PC-9 (cell line): Measurements from ENCODE around the gene RHO. TPM values are rescaled to one million over a fixed set of nuclear protein-coding genes. Genes with fewer than 3 reads are reported as not detected.

Source experiments
- BruUV-seq: library from RNA; stranded (reverse); fragments of 400-500 nt; replicated peaks from 2 replicates; lab custom pipeline; 2021; lab: Mats Ljungman, UMichigan
- CTCF ChIA-PET: fragments of 300-600 bp; sonication (Branson Sonifier 250); formaldehyde crosslinking; loops from one replicate; lab custom pipeline; 2022; ENCODE audit warnings: antibody characterized with exemption; lab: Charles Lee
- POLR2A ChIA-PET: fragments of 300-600 bp; sonication (Branson Sonifier 250); formaldehyde crosslinking; loops from one replicate; lab custom pipeline; 2022; ENCODE audit warnings: antibody characterized with exemption; ENCODE audit not compliant: unreplicated experiment; lab: Charles Lee
- DNase-seq, 2 experiments: peaks; one replicate each; pipeline versions ENCODE4 v3.0.0 to v3.0.0-alpha.2; 2015 to 2022; ENCODE audit warnings: mixed read lengths in 1 of 2
- H2AFZ ChIP-seq: fragments of 200-600 bp; sonication (generic); 2 replicates; pipeline ENCODE4 v1.8.1; 2017; ENCODE audit warnings: antibody characterized with exemption
- H3F3A ChIP-seq: fragments of 200-600 bp; sonication (generic); 2 replicates; pipeline ENCODE4 v1.8.1; 2017; ENCODE audit warnings: antibody characterized with exemption, mild to moderate bottlenecking, low read depth; ENCODE audit not compliant: insufficient read depth
- H3K27ac ChIP-seq: fragments of 200-600 bp; sonication (generic); 2 replicates; pipeline ENCODE4 v1.6.1; 2016; ENCODE audit warnings: mixed run types
- H3K27me3 ChIP-seq: fragments of 200-600 bp; sonication (generic); 2 replicates; pipeline ENCODE4 v1.6.1; 2016; ENCODE audit warnings: low read depth, mixed run types; ENCODE audit not compliant: insufficient read depth
- H3K36me3 ChIP-seq: fragments of 200-600 bp; sonication (generic); 2 replicates; pipeline ENCODE4 v1.6.1; 2016; ENCODE audit warnings: low read depth, mixed run types
- H3K4me1 ChIP-seq: fragments of 200-600 bp; sonication (generic); replicated peaks from 2 replicates; pipeline ENCODE4 v1.6.1; 2016; ENCODE audit warnings: mixed run types; ENCODE audit not compliant: insufficient read depth
- H3K4me2 ChIP-seq: fragments of 200-600 bp; sonication (generic); 2 replicates; pipeline ENCODE4 v1.6.1; 2017; ENCODE audit warnings: mixed run types
- H3K4me3 ChIP-seq: fragments of 200-600 bp; sonication (generic); 2 replicates; pipeline ENCODE4 v1.6.1; 2016; ENCODE audit warnings: mixed run types
- H3K79me2 ChIP-seq: fragments of 200-600 bp; sonication (generic); 2 replicates; pipeline ENCODE4 v1.6.1; 2017; ENCODE audit warnings: low read depth, mixed run types
- H3K9me2 ChIP-seq: fragments of 200-600 bp; sonication (generic); 2 replicates; pipeline ENCODE4 v1.8.1; 2017; ENCODE audit warnings: mild to moderate bottlenecking; ENCODE audit not compliant: insufficient read depth
- H3K9me3 ChIP-seq: fragments of 200-600 bp; sonication (generic); 2 replicates; pipeline ENCODE4 v1.8.1; 2016; ENCODE audit warnings: low read depth; ENCODE audit not compliant: insufficient read depth
- H4K20me1 ChIP-seq: fragments of 200-600 bp; sonication (generic); 2 replicates; pipeline ENCODE4 v1.8.1; 2017; ENCODE audit not compliant: insufficient read depth
- EZH2 ChIP-seq: fragments of 200-600 bp; sonication (generic); IDR thresholded peaks from 2 replicates; pipeline ENCODE4 v1.8.0; 2017; ENCODE audit warnings: antibody characterized with exemption, low read depth
- intact Hi-C: fragments of 100-400 bp; cut with micrococcal nuclease; formaldehyde crosslinking; loops from one replicate; pipeline ENCODE4 v1.10.0; 2022; ENCODE audit not compliant: unreplicated experiment
- total RNA-seq: library from RNA; stranded (reverse); gene quantifications from 2 replicates; pipeline ENCODE4 v1.2.3, GENCODE V29; 2021
- TF ChIP-seq, protein P1 (sequence below): fragments of 200-600 bp; sonication (generic); conservative IDR thresholded peaks from 2 replicates; pipeline ENCODE4 v1.6.1; 2017; ENCODE audit warnings: mixed run types, antibody characterized with exemption, mild to moderate bottlenecking, moderate library complexity

RHO gene
- total RNA-seq, 1 experiment from 2014 or later = not detected

DNA sequence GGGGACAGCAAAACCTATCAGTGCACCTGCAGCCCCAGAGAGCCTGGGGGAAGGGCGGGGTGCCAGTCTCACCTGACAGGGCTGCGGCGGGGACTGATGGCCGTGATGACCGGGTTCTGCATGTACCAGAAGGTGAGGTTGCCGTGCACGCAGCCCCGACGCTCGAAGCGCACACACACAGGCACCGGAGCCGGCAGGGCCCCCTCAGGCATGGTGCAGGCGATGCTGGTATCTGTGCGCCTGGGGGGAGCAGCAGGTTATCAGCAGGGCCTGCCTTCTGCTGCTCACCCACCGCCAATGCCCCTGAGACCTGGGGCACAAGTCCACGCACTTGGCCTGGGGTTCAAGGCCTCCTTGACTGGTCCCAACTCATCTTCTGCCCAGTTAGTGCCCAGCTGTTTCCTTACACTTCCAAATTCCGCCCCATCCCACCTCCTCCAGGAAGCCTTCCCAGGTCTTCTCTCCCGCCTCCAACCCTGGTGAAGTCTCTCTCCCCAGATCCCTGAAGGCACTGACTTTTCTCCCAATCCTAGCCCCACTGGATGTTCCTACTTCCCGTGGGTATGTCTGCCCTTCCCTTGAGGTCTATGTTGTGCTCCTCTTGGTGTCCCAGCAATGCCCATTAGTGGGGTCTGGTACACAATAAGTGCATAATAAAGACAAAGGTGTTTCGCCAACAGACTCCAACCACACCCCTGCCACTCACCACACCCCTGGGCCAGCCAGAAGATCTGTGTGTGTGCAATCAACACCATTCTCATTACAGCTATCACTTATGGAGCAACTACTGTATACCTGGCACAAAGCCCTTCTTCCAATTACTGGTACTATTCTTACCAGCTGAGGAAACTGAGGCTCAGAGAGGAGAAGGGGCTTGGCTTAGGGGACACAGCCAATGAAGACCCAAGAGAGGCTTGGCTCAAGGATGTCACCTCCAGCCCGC, 43.4 kb downstream of the RHO start:
- no peaks in the 10 kb centered on the region for H3K9me2 ChIP-seq
- H3K4me2 ChIP-seq = no peak overlapping the region
- no TSS peak for BruUV-seq
- peaks cover 10% of the 10 kb centered on the region; the same call in 1 of the 2 replicates for H3F3A ChIP-seq
- DNase-seq = no peak
- ChIA-PET POLR2A (no interaction called here), CTCF (no interaction called here)
- intact Hi-C loops = no loop called here
- no peak overlapping the region for H3K27ac ChIP-seq
- H3K27me3 ChIP-seq = no peaks in the 10 kb centered on the region
- no peaks in the 10 kb centered on the region for H3K79me2 ChIP-seq
- no peak overlapping the region for H2AFZ ChIP-seq
- no peaks in the 10 kb centered on the region for H3K4me1 ChIP-seq
- TF ChIP-seq, protein P1, sequence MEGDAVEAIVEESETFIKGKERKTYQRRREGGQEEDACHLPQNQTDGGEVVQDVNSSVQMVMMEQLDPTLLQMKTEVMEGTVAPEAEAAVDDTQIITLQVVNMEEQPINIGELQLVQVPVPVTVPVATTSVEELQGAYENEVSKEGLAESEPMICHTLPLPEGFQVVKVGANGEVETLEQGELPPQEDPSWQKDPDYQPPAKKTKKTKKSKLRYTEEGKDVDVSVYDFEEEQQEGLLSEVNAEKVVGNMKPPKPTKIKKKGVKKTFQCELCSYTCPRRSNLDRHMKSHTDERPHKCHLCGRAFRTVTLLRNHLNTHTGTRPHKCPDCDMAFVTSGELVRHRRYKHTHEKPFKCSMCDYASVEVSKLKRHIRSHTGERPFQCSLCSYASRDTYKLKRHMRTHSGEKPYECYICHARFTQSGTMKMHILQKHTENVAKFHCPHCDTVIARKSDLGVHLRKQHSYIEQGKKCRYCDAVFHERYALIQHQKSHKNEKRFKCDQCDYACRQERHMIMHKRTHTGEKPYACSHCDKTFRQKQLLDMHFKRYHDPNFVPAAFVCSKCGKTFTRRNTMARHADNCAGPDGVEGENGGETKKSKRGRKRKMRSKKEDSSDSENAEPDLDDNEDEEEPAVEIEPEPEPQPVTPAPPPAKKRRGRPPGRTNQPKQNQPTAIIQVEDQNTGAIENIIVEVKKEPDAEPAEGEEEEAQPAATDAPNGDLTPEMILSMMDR = no peak
- TF ChIP-seq EZH2 = no peak
- no peaks in the 10 kb centered on the region for H3K36me3 ChIP-seq
- no peak overlapping the region for H3K4me3 ChIP-seq
- H3K9me3 ChIP-seq = no peaks in the 10 kb centered on the region
- no peaks in the 10 kb centered on the region for H4K20me1 ChIP-seq

DNA sequence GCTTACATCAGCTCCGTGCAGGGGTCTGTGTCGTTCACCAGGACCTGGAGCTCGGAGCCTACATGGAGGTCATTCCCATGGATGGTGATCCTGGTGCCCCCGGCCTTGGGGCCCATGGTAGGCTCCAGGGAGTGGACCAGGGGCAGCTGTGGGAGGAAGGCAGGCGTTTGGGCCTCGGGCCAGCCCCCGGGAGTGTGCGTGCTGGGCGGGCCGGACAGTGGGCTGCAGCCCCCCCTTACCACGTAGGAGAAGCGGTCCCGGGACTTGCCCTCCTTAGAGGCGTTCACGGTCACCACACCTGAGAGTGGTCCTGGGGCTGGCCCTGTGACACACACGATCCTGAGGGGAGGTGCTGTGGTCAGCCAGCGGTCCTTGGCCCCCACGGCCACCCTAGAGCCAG, 44.2 kb downstream of the RHO start:
- Histone ChIP-seq H3K27ac (no peak overlapping the region), H3F3A (peaks cover 10% of the 10 kb centered on the region; the same call in 1 of the 2 replicates), H3K4me1 (no peaks in the 10 kb centered on the region), H4K20me1 (no peaks in the 10 kb centered on the region), H3K9me3 (no peaks in the 10 kb centered on the region), H2AFZ (no peak overlapping the region), H3K27me3 (no peaks in the 10 kb centered on the region), H3K36me3 (no peaks in the 10 kb centered on the region), H3K9me2 (no peaks in the 10 kb centered on the region), H3K4me3 (no peak overlapping the region), H3K4me2 (no peak overlapping the region), H3K79me2 (no peaks in the 10 kb centered on the region)
- no TSS peak for BruUV-seq
- intact Hi-C loops = no loop called here
- no peak for DNase-seq
- no peak for TF ChIP-seq EZH2
- TF ChIP-seq, protein P1 = no peak
- CTCF ChIA-PET = no interaction called here
- POLR2A ChIA-PET = no interaction called here

DNA sequence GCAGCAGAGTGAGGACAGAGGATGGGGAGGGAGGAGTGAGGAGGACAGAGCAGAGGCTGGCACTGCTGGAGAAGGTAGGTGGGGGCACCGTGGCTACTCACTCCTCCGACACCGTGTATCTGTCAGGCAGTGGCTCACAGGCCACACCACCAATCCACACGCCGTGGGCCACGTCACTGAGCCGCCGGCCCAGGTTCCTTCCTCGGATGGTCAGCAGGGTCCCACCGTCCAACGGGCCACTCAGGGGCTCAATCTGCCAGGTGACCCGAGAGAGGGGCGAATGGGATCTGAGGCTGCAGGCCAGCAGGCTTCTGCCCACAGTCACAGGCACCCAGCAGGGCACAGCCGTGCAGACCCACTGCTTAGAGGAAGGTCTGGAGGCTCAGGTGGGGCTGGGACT, 45.1 kb downstream of the RHO start:
- no peaks in the 10 kb centered on the region for H3K9me2 ChIP-seq
- no TSS peak for BruUV-seq
- H3K27me3 ChIP-seq = no peaks in the 10 kb centered on the region
- no peaks in the 10 kb centered on the region for H3K36me3 ChIP-seq
- H3K4me1 ChIP-seq = no peaks in the 10 kb centered on the region
- intact Hi-C loops = no loop called here
- POLR2A ChIA-PET = no interaction called here
- CTCF ChIA-PET = no interaction called here
- no peaks in the 10 kb centered on the region for H4K20me1 ChIP-seq
- H3K79me2 ChIP-seq = no peaks in the 10 kb centered on the region
- no peak overlapping the region for H3K27ac ChIP-seq
- H3K4me3 ChIP-seq = no peak overlapping the region
- no peak overlapping the region for H3K4me2 ChIP-seq
- H3F3A ChIP-seq = peaks cover 9% of the 10 kb centered on the region; the same call in 1 of the 2 replicates
- H2AFZ ChIP-seq = no peak overlapping the region
- no peak for TF ChIP-seq EZH2
- TF ChIP-seq, protein P1 = no peak
- DNase-seq = no peak
- H3K9me3 ChIP-seq = no peaks in the 10 kb centered on the region
